Astrocyte (in vitro differentiated cells and primary cell): ENCODE data around the gene CDH23. TPM values are rescaled to one million over a fixed set of nuclear protein-coding genes. Genes with fewer than 3 reads are reported as not detected.
A peak's percentile ranks its signal among the peaks of the same experiment; 100 is the strongest.

Experiments
- DNase-seq: peaks from one replicate; pipeline ENCODE4 v3.0.0-alpha.2; 2010; ENCODE audit warnings: low read depth
- FAIRE-seq: peaks from 2 replicates; lab custom pipeline; 2011; peaks lifted over from hg19 to GRCh38; lab: Jason Lieb, UNC
- H2AFZ ChIP-seq: 2 replicates; pipeline ENCODE4 v1.6.0; 2012; ENCODE audit warnings: low read depth, low read length, inconsistent platforms
- H3K27ac ChIP-seq: 2 replicates; pipeline ENCODE4 v1.5.1; 2011; ENCODE audit warnings: low read depth, low read length, inconsistent platforms
- H3K27me3 ChIP-seq: 2 replicates; pipeline ENCODE4 v1.6.0; 2011; ENCODE audit warnings: low read length, inconsistent platforms; ENCODE audit not compliant: insufficient read depth
- H3K36me3 ChIP-seq: 2 replicates; pipeline ENCODE4 v1.5.1; 2011; ENCODE audit warnings: low read length, inconsistent platforms; ENCODE audit not compliant: insufficient read depth
- H3K4me1 ChIP-seq: 2 replicates; pipeline ENCODE4 v1.5.1; 2011; ENCODE audit warnings: low read length, inconsistent platforms; ENCODE audit not compliant: insufficient read depth
- H3K4me2 ChIP-seq: 2 replicates; pipeline ENCODE4 v1.6.0; 2012; ENCODE audit warnings: low read length, inconsistent platforms
- H3K4me3 ChIP-seq: 2 replicates; pipeline ENCODE4 v1.5.1; 2011; ENCODE audit warnings: low read depth, mild to moderate bottlenecking, low read length, inconsistent platforms; ENCODE audit not compliant: insufficient read depth
- H3K79me2 ChIP-seq: 2 replicates; pipeline ENCODE4 v1.6.0; 2012; ENCODE audit warnings: mild to moderate bottlenecking, low read length, inconsistent platforms; ENCODE audit not compliant: insufficient read depth
- H3K9ac ChIP-seq: 2 replicates; pipeline ENCODE4 v1.6.0; 2012; ENCODE audit warnings: mild to moderate bottlenecking, low read length, inconsistent platforms
- H3K9me3 ChIP-seq: 2 replicates; pipeline ENCODE4 v1.5.1; 2012; ENCODE audit warnings: low read depth, mild to moderate bottlenecking, low read length, inconsistent platforms; ENCODE audit not compliant: insufficient read depth
- H4K20me1 ChIP-seq: 2 replicates; pipeline ENCODE4 v1.6.0; 2012; ENCODE audit warnings: low read length, inconsistent platforms; ENCODE audit not compliant: insufficient read depth
- H3K27ac Mint-ChIP-seq: one replicate; pipeline ENCODE4 v1.8.0; 2021; ENCODE audit warnings: mild to moderate bottlenecking, mixed read lengths; ENCODE audit not compliant: unreplicated experiment
- H3K27me3 Mint-ChIP-seq: one replicate; pipeline ENCODE4 v1.8.0; 2021; ENCODE audit warnings: low read depth, mixed read lengths; ENCODE audit not compliant: unreplicated experiment
- H3K36me3 Mint-ChIP-seq: one replicate; pipeline ENCODE4 v1.8.0; 2021; ENCODE audit warnings: low read depth, mixed read lengths; ENCODE audit not compliant: unreplicated experiment
- H3K4me1 Mint-ChIP-seq: one replicate; pipeline ENCODE4 v1.8.0; 2021; ENCODE audit warnings: low read depth, mixed read lengths; ENCODE audit not compliant: unreplicated experiment
- H3K4me3 Mint-ChIP-seq: one replicate; pipeline ENCODE4 v1.8.0; 2021; ENCODE audit warnings: mild to moderate bottlenecking, moderate library complexity, mixed read lengths; ENCODE audit not compliant: unreplicated experiment
- H3K9me3 Mint-ChIP-seq: one replicate; pipeline ENCODE4 v1.8.0; 2021; ENCODE audit warnings: mild to moderate bottlenecking, mixed read lengths; ENCODE audit not compliant: unreplicated experiment
- CTCF ChIP-seq: IDR thresholded peaks from 2 replicates; pipeline ENCODE4 v1.5.1; 2011; ENCODE audit warnings: low read depth, mild to moderate bottlenecking, inconsistent platforms, low read length, moderate library complexity; ENCODE audit not compliant: insufficient read depth
- EZH2 ChIP-seq: IDR thresholded peaks from 2 replicates; pipeline ENCODE4 v1.6.1; 2012; ENCODE audit warnings: mild to moderate bottlenecking, low read length, inconsistent platforms; ENCODE audit not compliant: insufficient read depth
- total RNA-seq: library from RNA; stranded (reverse); gene quantifications from 2 replicates; pipeline ENCODE4 v1.2.1, GENCODE V29; 2021

CDH23 gene
- total RNA-seq, 1 donor from 2014 or later = not detected

GRCh38 chr10:71517298-71518169 is 120.8 kb downstream of the CDH23 start:
- no peaks in the 10 kb centered on the region for H3K9me3 Mint-ChIP-seq
- DNase-seq = no peak
- Histone ChIP-seq H3K4me3 (no peak overlapping the region), H2AFZ (no peak overlapping the region), H3K27ac (no peak overlapping the region), H3K79me2 (no peaks in the 10 kb centered on the region), H3K9ac (no peak overlapping the region), H3K36me3 (no peaks in the 10 kb centered on the region), H3K4me2 (no peak overlapping the region), H3K9me3 (no peaks in the 10 kb centered on the region), H4K20me1 (peaks cover 6% of the 10 kb centered on the region), H3K27me3 (peaks cover 37% of the 10 kb centered on the region), H3K4me1 (peaks cover 25% of the 10 kb centered on the region)
- H3K27ac Mint-ChIP-seq = peak overlapping the region; percentile 26
- no peak for FAIRE-seq
- peaks cover 41% of the 10 kb centered on the region for H3K4me1 Mint-ChIP-seq
- no peaks in the 10 kb centered on the region for H3K36me3 Mint-ChIP-seq
- no peak overlapping the region for H3K4me3 Mint-ChIP-seq
- H3K27me3 Mint-ChIP-seq = peaks cover 15% of the 10 kb centered on the region
- TF ChIP-seq CTCF (no peak), EZH2 (no peak)

- TF ChIP-seq EZH2 = no peak
- no peak for TF ChIP-seq CTCF
Observed at GRCh38 chr10:71520042-71520441, 123.3 kb downstream of the CDH23 start.

More at GRCh38 chr10:71520042-71520441, 123.3 kb downstream of the CDH23 start:
- no peak overlapping the region for H3K27ac ChIP-seq
- H4K20me1 ChIP-seq = no peaks in the 10 kb centered on the region
- H3K79me2 ChIP-seq = no peaks in the 10 kb centered on the region
- H3K4me1 ChIP-seq = peaks cover 17% of the 10 kb centered on the region
- Mint-ChIP-seq H3K4me1 (peaks cover 33% of the 10 kb centered on the region), H3K9me3 (no peaks in the 10 kb centered on the region), H3K4me3 (no peak overlapping the region), H3K36me3 (no peaks in the 10 kb centered on the region), H3K27me3 (peaks cover 29% of the 10 kb centered on the region), H3K27ac (peak overlapping the region; percentile 87)
- no peaks in the 10 kb centered on the region for H3K36me3 ChIP-seq
- no peak for FAIRE-seq
- no peaks in the 10 kb centered on the region for H3K9me3 ChIP-seq
- H3K9ac ChIP-seq = no peak overlapping the region
- H3K4me3 ChIP-seq = no peak overlapping the region
- no peak overlapping the region for H2AFZ ChIP-seq
- H3K4me2 ChIP-seq = peak overlapping the region; percentile 47
- peak; percentile 57 for DNase-seq
- peaks cover 27% of the 10 kb centered on the region for H3K27me3 ChIP-seq
